Tibial nerve (tissue), 4 donors: Measurements from ENCODE around the gene LRRC49. TPM values are rescaled to one million over a fixed set of nuclear protein-coding genes. Genes with fewer than 3 reads are reported as not detected.

Experiments used
- DNase-seq, 2 donors: peaks; one replicate each; pipeline ENCODE4 v3.0.0-alpha.2; 2019; ENCODE audit warnings: low spot score in 2 of 2
- H3K27ac ChIP-seq, 4 donors: fragments of 200-600 bp; sonication (generic) in 3 of 4; one replicate each; pipeline ENCODE4 v1.5.1; 2017 to 2019; ENCODE audit warnings: mild to moderate bottlenecking in 1 of 4
- H3K27me3 ChIP-seq, 2 donors: fragments of 200-600 bp; sonication (generic) in 1 of 2; one replicate each; pipeline versions ENCODE4 v1.5.1 to v1.6.0; 2017 to 2019
- H3K36me3 ChIP-seq, 3 donors: fragments of 200-600 bp; sonication (generic); one replicate each; pipeline ENCODE4 v1.5.1; 2018 to 2019
- H3K4me1 ChIP-seq, 4 donors: fragments of 200-600 bp; sonication (generic) in 3 of 4; one replicate each; pipeline ENCODE4 v1.5.1; 2017 to 2019
- H3K4me3 ChIP-seq, 4 donors: fragments of 200-600 bp; sonication (generic) in 3 of 4; one replicate each; pipeline ENCODE4 v1.5.1; 2017 to 2019; ENCODE audit warnings: mild to moderate bottlenecking in 1 of 4, moderate library complexity in 1 of 4
- H3K9me3 ChIP-seq, 4 donors: fragments of 200-600 bp; sonication (generic) in 3 of 4; one replicate each; pipeline ENCODE4 v1.5.1; 2017 to 2019
- EP300 ChIP-seq, 2 donors: sonication (generic); formaldehyde crosslinking; IDR thresholded peaks; one replicate each; pipeline ENCODE4 v1.6.1; 2017; ENCODE audit warnings: antibody characterized with exemption in 2 of 2, mild to moderate bottlenecking in 1 of 2
- POLR2A ChIP-seq, 2 donors: fragments of 450-650 bp; IDR thresholded peaks; one replicate each; pipeline ENCODE4 v1.6.1; 2017; ENCODE audit warnings: antibody characterized with exemption in 2 of 2, mild to moderate bottlenecking in 2 of 2, moderate library complexity in 2 of 2
- WGBS, 2 donors: methylation state at CpG; one replicate each; pipeline ENCODE4 v1.1.5; 2018; 5-methylcytosine and 5-hydroxymethylcytosine counted together
- total RNA-seq, 4 donors: library from RNA; depleted of rRNA; stranded (reverse); fragments of >200 nt; gene quantifications; one replicate each; pipeline ENCODE4 v1.1.0, GENCODE V29; 2016
- TF ChIP-seq, protein P1 (sequence below), 5 experiments: fragments of 200-600 bp in 3 of 5; fragments of 450-650 bp in 2 of 5; sonication (generic) in 3 of 5; IDR thresholded peaks; one replicate each; pipeline ENCODE4 v1.5.1; 2016 to 2019; ENCODE audit warnings: antibody characterized with exemption in 5 of 5, mild to moderate bottlenecking in 3 of 5, moderate library complexity in 2 of 5

LRRC49 gene
- total RNA-seq, 4 donors from 2014 or later: 8.8 to 11.1 (median 9.5) TPM

DNA sequence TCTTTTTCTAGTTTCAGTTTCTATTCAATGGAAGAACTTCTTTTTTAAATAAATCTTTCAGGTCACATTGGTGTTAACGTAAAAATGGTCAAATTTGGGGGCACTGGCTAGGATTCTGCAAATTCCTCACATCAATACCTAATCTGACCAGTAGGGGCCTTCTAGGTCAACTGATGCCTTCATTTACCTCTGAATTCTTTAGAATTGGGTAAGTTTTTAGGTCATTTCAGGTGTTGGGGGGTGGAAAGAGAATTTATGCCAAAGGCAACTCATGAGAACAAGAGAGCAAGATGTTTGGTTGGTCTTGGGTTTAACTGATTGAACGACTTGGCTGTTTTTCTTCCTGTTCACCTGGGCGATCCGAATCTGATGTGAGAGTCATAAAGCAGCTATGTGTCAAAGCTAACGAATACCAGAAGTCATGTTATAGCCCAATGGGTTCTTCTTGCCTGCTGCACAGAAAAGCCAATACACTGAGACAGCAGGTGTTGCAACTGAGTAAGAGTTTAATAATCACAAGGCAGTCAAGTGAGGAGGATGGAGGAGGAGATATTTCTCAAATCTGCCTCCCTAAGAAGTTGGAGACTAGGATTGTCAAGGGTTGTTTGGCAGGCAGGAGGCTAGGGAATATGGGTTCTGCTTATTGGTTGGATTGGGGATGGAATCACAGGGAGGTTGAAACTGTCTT lies 15.3 kb downstream of the LRRC49 start:
- Histone ChIP-seq H3K4me1 (no peaks in the 10 kb centered on the region), H3K9me3 (peaks cover 0 to 13% (median 4%) of the 10 kb centered on the region in 4 donors), H3K36me3 (peaks cover 0 to 52% (median 4%) of the 10 kb centered on the region in 3 donors), H3K4me3 (no peak overlapping the region), H3K27me3 (no peaks in the 10 kb centered on the region), H3K27ac (no peak overlapping the region)
- TF ChIP-seq EP300 (IDR thresholded peaks at IDR 0.05): no peak
- TF ChIP-seq POLR2A (IDR thresholded peaks at IDR 0.05): no peak
- TF ChIP-seq, protein P1, sequence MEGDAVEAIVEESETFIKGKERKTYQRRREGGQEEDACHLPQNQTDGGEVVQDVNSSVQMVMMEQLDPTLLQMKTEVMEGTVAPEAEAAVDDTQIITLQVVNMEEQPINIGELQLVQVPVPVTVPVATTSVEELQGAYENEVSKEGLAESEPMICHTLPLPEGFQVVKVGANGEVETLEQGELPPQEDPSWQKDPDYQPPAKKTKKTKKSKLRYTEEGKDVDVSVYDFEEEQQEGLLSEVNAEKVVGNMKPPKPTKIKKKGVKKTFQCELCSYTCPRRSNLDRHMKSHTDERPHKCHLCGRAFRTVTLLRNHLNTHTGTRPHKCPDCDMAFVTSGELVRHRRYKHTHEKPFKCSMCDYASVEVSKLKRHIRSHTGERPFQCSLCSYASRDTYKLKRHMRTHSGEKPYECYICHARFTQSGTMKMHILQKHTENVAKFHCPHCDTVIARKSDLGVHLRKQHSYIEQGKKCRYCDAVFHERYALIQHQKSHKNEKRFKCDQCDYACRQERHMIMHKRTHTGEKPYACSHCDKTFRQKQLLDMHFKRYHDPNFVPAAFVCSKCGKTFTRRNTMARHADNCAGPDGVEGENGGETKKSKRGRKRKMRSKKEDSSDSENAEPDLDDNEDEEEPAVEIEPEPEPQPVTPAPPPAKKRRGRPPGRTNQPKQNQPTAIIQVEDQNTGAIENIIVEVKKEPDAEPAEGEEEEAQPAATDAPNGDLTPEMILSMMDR (IDR thresholded peaks at IDR 0.05): no peak
- 94 to 95% methylated on average over 5 of the region's 5 CpGs for WGBS, 2 donors
- DNase-seq: no peak

DNA sequence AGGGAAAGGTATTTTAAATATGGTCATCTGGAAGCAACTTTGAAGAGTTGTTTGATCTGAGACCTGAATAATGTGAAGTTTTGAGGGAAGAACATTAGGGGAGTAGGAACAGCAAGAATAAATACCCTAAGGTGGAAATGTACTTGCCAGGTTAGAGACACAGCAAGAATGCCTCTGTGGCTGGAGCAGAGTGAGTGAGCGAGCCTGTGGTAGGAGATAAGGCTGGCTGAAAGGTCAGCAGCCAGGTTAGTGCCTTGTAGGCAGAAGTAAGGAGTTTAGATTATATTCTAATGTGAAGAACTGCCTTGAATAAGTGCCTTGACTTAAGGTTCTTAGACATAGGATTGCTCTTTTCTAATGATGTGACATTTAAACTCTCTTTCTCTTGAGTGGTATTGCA lies 18.3 kb downstream of the LRRC49 start:
- Histone ChIP-seq H3K4me3 (no peak overlapping the region), H3K4me1 (no peaks in the 10 kb centered on the region), H3K27ac (no peak overlapping the region), H3K36me3 (peaks cover 0 to 58% (median 4%) of the 10 kb centered on the region in 3 donors), H3K27me3 (no peaks in the 10 kb centered on the region), H3K9me3 (peaks cover 0 to 13% (median 4%) of the 10 kb centered on the region in 4 donors)
- WGBS, 2 donors: 92 to 97% methylated on average over 1 of the region's 1 CpG
- DNase-seq: no peak
- TF ChIP-seq, protein P1 (IDR thresholded peaks at IDR 0.05): no peak
- TF ChIP-seq POLR2A (IDR thresholded peaks at IDR 0.05) (no peak), EP300 (IDR thresholded peaks at IDR 0.05) (no peak)

DNA sequence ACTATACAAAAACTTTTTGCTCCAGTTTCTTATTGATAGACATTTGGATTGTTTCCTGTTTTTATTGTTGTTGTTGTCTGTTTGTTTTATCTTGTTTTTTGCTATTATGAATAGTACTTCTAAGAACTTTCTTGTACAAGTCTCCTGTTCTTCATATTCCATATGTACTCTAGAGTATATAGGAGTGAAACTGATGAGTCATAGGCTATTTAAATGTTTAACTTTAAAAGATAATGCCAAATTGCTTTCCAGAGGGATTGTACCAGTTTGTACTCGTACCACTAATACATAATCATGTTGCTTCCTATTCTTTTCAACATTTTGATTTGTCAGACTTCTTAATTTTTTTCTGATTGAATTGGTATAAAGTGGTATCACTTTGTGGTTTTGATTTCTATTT lies 19.6 kb downstream of the LRRC49 start:
- Histone ChIP-seq H3K27me3 (no peaks in the 10 kb centered on the region), H3K36me3 (peaks cover 0 to 56% (median 4%) of the 10 kb centered on the region in 3 donors), H3K4me3 (no peak overlapping the region), H3K27ac (no peak overlapping the region), H3K9me3 (peaks cover 0 to 15% (median 4%) of the 10 kb centered on the region in 4 donors), H3K4me1 (no peaks in the 10 kb centered on the region)
- DNase-seq: no peak
- TF ChIP-seq, protein P1 (IDR thresholded peaks at IDR 0.05): no peak
- no peak for TF ChIP-seq POLR2A (IDR thresholded peaks at IDR 0.05)
- no peak for TF ChIP-seq EP300 (IDR thresholded peaks at IDR 0.05)
- 74 to 82% methylated on average over 1 of the region's 1 CpG for WGBS, 2 donors

DNA sequence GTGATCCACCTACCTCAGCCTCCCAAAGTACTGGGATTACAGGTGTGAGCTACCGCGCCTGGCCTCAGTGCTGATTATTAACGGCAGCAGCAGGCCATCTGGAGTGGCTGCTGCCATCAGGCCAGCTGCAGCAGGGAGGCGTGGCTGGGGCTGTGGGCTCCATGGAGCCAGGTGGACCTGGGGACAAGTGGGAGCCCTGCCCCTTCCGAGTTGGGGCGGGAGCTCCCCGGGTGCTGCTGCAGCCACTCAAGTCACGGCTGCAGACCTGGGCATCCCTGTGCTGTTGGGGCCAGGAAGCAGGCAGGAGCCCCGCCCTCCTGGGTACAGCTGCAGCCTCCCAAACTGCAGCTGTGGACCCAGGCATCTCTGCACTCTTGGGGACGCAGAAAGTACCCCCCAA lies 23.9 kb downstream of the LRRC49 start:
- Histone ChIP-seq H3K4me3 (no peak overlapping the region), H3K36me3 (peaks cover 0 to 32% (median 0%) of the 10 kb centered on the region in 3 donors), H3K4me1 (no peaks in the 10 kb centered on the region), H3K27ac (no peak overlapping the region), H3K27me3 (no peaks in the 10 kb centered on the region), H3K9me3 (peaks cover 0 to 4% (median 0%) of the 10 kb centered on the region in 4 donors)
- TF ChIP-seq POLR2A (IDR thresholded peaks at IDR 0.05): no peak
- TF ChIP-seq EP300 (IDR thresholded peaks at IDR 0.05): no peak
- TF ChIP-seq, protein P1 (IDR thresholded peaks at IDR 0.05): no peak
- 95% methylated on average over 5 to 10 of the region's 10 CpGs for WGBS, 2 donors
- DNase-seq: no peak

DNA sequence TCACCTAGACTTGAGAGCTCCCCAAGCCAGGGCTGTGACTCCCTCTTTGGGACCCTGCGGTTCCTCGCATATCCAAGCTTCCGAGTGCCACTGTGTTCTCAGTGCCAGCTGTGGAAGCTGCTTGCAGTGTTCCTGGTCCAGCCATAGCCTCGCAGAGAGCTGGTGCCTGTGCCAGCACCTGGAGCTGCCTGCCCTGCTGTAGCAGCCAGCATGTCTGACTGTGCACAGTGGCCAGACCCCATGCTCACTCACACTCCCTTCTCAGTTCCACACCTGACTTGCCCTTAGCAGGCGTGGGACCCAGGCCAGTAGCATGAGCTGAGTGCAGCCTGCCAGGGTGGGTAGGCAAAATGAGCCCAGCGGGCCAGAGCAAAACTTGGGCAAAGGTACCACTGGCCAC lies 25.3 kb downstream of the LRRC49 start:
- WGBS, 2 donors: 96 to 97% methylated on average over 4 to 6 of the region's 6 CpGs
- no peak for DNase-seq
- H3K4me3 ChIP-seq: no peak overlapping the region

More for the DNA sequence above, 25.3 kb downstream of the LRRC49 start:
- Histone ChIP-seq H3K36me3 (peaks cover 0 to 29% (median 0%) of the 10 kb centered on the region in 3 donors), H3K9me3 (peaks cover 0 to 4% (median 0%) of the 10 kb centered on the region in 4 donors), H3K27ac (no peak overlapping the region), H3K27me3 (no peaks in the 10 kb centered on the region), H3K4me1 (no peaks in the 10 kb centered on the region)
- TF ChIP-seq EP300 (IDR thresholded peaks at IDR 0.05) (no peak), POLR2A (IDR thresholded peaks at IDR 0.05) (no peak)
- TF ChIP-seq, protein P1 (IDR thresholded peaks at IDR 0.05): no peak
